CD4-positive, alpha-beta T cell (primary cell): ENCODE results near the gene FFAR2. TPM values are rescaled to one million over a fixed set of nuclear protein-coding genes. Genes with fewer than 3 reads are reported as not detected.
"Not testable (repeated sequence)": the region's sequence is repeated elsewhere in the genome, so short reads cannot be mapped to it uniquely, and the experiment has no call there.

ENCODE experiments used
- ATAC-seq: fragments of 200-7000 bp; cut with Tn5 transposase; one replicate; pipeline ENCODE4 v1.10.0; 2022; ENCODE audit warnings: mild to moderate bottlenecking; ENCODE audit not compliant: poor library complexity
- CTCF ChIA-PET: fragments of 350-600 bp; sonication (Branson Sonifier 250); formaldehyde crosslinking; loops from one replicate; lab custom pipeline; 2021; ENCODE audit warnings: antibody characterized with exemption, inconsistent platforms; lab: Charles Lee
- POLR2A ChIA-PET: fragments of 350-600 bp; sonication (Branson Sonifier 250); formaldehyde crosslinking; loops from one replicate; lab custom pipeline; 2021; ENCODE audit warnings: antibody characterized with exemption, inconsistent platforms; lab: Charles Lee
- DNase-seq, 14 experiments: peaks; one replicate each; pipeline ENCODE4 v3.0.0-alpha.2; 2013 to 2020; ENCODE audit warnings: mixed read lengths in 2 of 14
- H3K27ac ChIP-seq, 2 donors: one replicate each; pipeline versions ENCODE4 v1.5.1 to v1.7.0; 2013; ENCODE audit warnings: low read length in 2 of 2, low read depth in 1 of 2, mild to moderate bottlenecking in 1 of 2
- H3K27me3 ChIP-seq, 2 experiments: 1 replicate in 1 of 2; 2 replicates in 1 of 2; pipeline versions ENCODE4 v1.6.1 to v1.7.0; 2013; ENCODE audit warnings: low read length in 2 of 2, control low read depth in 1 of 2, mild to moderate bottlenecking in 1 of 2, moderate library complexity in 1 of 2; ENCODE audit not compliant: insufficient read depth in 2 of 2, control insufficient read depth in 1 of 2
- H3K36me3 ChIP-seq: one replicate; pipeline ENCODE4 v1.6.1; 2013; ENCODE audit warnings: low read length, control low read depth; ENCODE audit not compliant: insufficient read depth
- H3K4me1 ChIP-seq: one replicate; pipeline ENCODE4 v1.6.1; 2013; ENCODE audit warnings: low read length, control low read depth; ENCODE audit not compliant: insufficient read depth
- H3K4me3 ChIP-seq: one replicate; pipeline ENCODE4 v1.5.1; 2013; ENCODE audit warnings: mild to moderate bottlenecking, low read length, moderate library complexity
- H3K9me3 ChIP-seq, 2 experiments: 1 replicate in 1 of 2; 2 replicates in 1 of 2; pipeline versions ENCODE4 v1.6.1 to v1.7.0; 2013; ENCODE audit warnings: low read length in 2 of 2, mild to moderate bottlenecking in 2 of 2, control low read depth in 1 of 2, moderate library complexity in 1 of 2; ENCODE audit not compliant: control insufficient read depth in 1 of 2, insufficient read depth in 1 of 2
- H3K27ac Mint-ChIP-seq: one replicate; pipeline ENCODE4 v1.8.0; 2020; ENCODE audit warnings: mixed read lengths
- H3K27me3 Mint-ChIP-seq: one replicate; pipeline ENCODE4 v1.8.0; 2021; ENCODE audit warnings: mixed read lengths
- H3K36me3 Mint-ChIP-seq: one replicate; pipeline ENCODE4 v1.8.0; 2021; ENCODE audit warnings: low read depth, mixed read lengths
- H3K4me1 Mint-ChIP-seq: one replicate; pipeline ENCODE4 v1.8.0; 2021; ENCODE audit warnings: low read depth, mixed read lengths
- H3K4me3 Mint-ChIP-seq: one replicate; pipeline ENCODE4 v1.8.0; 2020; ENCODE audit warnings: mild to moderate bottlenecking, mixed read lengths
- H3K9me3 Mint-ChIP-seq: one replicate; pipeline ENCODE4 v1.8.0; 2020; ENCODE audit warnings: mixed read lengths
- intact Hi-C, 2 experiments: fragments of 100-400 bp; cut with DNase I in 1 of 2; cut with micrococcal nuclease in 1 of 2; formaldehyde crosslinking; loops; one replicate each; pipeline versions ENCODE4 v1.15.1 to v1.9.0; 2023 to 2025; cut with DNase I, micrococcal nuclease
- total RNA-seq, 174 experiments: library from RNA in 2 of 174; stranded (reverse) in 2 of 174; gene quantifications; one replicate each; pipeline ENCODE4 v1.2.3 and lab custom pipeline; 2021 to 2026
- TF ChIP-seq, protein P1 (sequence below): fragments of 200-600 bp; IDR thresholded peaks from one replicate; pipeline ENCODE4 v1.8.0; 2022; ENCODE audit warnings: antibody characterized with exemption, mild to moderate bottlenecking

Gene FFAR2
- total RNA-seq, 2 experiments from 2014 or later = 0.41 TPM; not detected in 1

DNA sequence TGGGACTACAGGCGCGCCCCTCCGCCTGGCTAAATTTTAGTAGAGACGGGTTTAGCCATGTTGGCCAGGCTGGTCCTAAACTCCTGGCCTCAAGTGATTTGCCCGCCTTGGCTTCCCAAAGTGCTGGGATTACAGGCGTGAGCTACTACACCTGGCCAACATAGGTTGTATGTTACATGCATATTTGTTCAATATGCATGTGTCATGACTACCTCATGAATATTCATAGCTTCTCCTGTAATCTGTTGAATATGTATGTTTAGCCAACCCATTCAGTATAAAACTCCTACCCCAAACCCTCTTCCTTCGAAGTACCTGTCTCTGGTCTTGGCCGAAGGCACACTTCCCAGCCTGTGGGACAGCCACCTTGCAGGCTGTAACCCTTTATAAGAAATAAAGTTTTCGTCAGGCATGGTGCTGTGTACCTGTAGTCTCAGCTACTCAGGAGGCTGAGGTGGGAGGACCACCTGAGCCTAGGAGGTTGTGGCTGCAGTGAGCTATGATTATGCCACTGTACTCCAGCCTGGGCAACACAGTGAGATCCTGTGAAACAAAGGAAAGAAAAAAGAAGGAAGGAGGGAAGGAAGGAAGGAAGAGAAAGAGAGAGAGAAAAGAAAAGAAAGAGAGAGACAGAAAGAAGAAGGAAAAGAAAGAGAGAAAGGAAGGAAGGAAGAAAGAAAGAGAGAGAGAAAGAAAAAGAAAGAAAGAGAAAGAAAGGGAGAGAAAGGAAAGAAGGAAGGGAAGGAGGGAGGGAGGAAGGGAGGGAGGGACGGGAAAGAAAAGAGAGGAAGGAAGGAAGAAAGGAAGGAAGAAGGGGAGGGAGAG, 47.9 kb upstream of the FFAR2 start:
- no peaks in the 10 kb centered on the region for H3K4me1 Mint-ChIP-seq
- Histone ChIP-seq H3K4me1 (peaks cover 3% of the 10 kb centered on the region), H3K36me3 (no peaks in the 10 kb centered on the region), H3K4me3 (no peak overlapping the region), H3K27ac (no peak overlapping the region), H3K27me3 (no peaks in the 10 kb centered on the region), H3K9me3 (no peaks in the 10 kb centered on the region)
- TF ChIP-seq, protein P1, sequence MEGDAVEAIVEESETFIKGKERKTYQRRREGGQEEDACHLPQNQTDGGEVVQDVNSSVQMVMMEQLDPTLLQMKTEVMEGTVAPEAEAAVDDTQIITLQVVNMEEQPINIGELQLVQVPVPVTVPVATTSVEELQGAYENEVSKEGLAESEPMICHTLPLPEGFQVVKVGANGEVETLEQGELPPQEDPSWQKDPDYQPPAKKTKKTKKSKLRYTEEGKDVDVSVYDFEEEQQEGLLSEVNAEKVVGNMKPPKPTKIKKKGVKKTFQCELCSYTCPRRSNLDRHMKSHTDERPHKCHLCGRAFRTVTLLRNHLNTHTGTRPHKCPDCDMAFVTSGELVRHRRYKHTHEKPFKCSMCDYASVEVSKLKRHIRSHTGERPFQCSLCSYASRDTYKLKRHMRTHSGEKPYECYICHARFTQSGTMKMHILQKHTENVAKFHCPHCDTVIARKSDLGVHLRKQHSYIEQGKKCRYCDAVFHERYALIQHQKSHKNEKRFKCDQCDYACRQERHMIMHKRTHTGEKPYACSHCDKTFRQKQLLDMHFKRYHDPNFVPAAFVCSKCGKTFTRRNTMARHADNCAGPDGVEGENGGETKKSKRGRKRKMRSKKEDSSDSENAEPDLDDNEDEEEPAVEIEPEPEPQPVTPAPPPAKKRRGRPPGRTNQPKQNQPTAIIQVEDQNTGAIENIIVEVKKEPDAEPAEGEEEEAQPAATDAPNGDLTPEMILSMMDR = no peak
- H3K27ac Mint-ChIP-seq = no peak overlapping the region
- ATAC-seq = no peak
- ChIA-PET POLR2A (no interaction called here), CTCF (no interaction called here)
- H3K36me3 Mint-ChIP-seq = no peaks in the 10 kb centered on the region
- intact Hi-C loops = no loop called here
- no peak overlapping the region for H3K4me3 Mint-ChIP-seq
- no peak for DNase-seq
- no peaks in the 10 kb centered on the region for H3K9me3 Mint-ChIP-seq
- H3K27me3 Mint-ChIP-seq = no peaks in the 10 kb centered on the region

DNA sequence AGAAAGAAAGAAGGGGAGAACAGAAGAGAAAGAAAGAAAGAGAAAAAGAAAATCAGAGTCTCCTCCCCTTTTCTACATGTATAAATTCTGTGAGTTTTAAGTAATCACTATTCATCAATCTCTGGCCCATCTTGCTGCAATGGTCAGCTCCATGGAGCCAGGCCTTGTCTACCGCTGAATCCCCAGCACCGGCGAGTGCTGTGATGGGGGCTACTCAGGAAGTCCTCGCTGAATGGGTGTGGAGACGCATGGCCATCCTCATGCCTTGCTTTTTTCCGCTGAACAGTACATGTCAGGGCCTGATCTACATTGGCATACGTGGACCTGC, 47.3 kb upstream of the FFAR2 start:
- Mint-ChIP-seq H3K4me3 (no peak overlapping the region), H3K9me3 (no peaks in the 10 kb centered on the region), H3K27me3 (no peaks in the 10 kb centered on the region), H3K27ac (no peak overlapping the region), H3K4me1 (no peaks in the 10 kb centered on the region), H3K36me3 (no peaks in the 10 kb centered on the region)
- H3K36me3 ChIP-seq = no peaks in the 10 kb centered on the region
- TF ChIP-seq, protein P1 = no peak
- H3K27ac ChIP-seq = no peak overlapping the region
- H3K4me1 ChIP-seq = peaks cover 3% of the 10 kb centered on the region
- H3K4me3 ChIP-seq = no peak overlapping the region
- CTCF ChIA-PET = no interaction called here
- intact Hi-C loops = no loop called here
- POLR2A ChIA-PET = no interaction called here
- ATAC-seq (no peak), DNase-seq (no peak)
- H3K27me3 ChIP-seq = no peaks in the 10 kb centered on the region
- H3K9me3 ChIP-seq = no peaks in the 10 kb centered on the region

DNA sequence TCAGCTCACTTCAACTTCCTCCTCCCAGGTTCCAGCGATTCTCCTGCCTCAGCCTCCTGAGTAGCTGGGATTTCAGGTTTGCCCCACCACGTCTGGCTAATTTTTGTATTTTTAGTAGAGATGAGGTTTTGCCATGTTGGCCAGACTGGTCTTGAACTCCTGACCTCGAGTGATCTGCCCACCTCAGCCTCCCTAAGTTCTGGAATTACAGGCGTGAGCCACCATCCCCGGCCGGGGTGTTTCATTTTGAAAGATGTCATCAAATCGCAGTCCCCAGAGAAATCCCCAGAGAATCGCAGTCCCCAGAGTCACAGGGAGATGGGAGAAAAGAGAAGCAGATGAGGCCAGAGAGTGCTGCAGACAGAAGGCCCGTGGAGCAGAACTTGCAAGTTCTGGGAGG, 46.6 kb upstream of the FFAR2 start:
- H3K27ac Mint-ChIP-seq, H3K9me3 ChIP-seq, H3K4me3 ChIP-seq, H3K4me1 ChIP-seq, intact Hi-C loops, H3K9me3 Mint-ChIP-seq, H3K36me3 Mint-ChIP-seq, H3K36me3 ChIP-seq, ATAC-seq, H3K4me3 Mint-ChIP-seq, H3K27ac ChIP-seq, CTCF ChIA-PET, DNase-seq, H3K27me3 Mint-ChIP-seq, H3K27me3 ChIP-seq, H3K4me1 Mint-ChIP-seq, POLR2A ChIA-PET: not testable (repeated sequence)
